Uterus (tissue), 4 donors: ENCODE results near the gene KCNRG. TPM values are rescaled to one million over a fixed set of nuclear protein-coding genes. Genes with fewer than 3 reads are reported as not detected.

ENCODE experiments used
- DNase-seq, 2 donors: peaks; one replicate each; pipeline ENCODE4 v3.0.0-alpha.2; 2019 to 2020
- H3K27ac ChIP-seq, 2 donors: fragments of 200-600 bp; sonication (generic); 1 replicate in 1 of 2; 2 replicates in 1 of 2; pipeline ENCODE4 v1.5.1; 2016 to 2018
- H3K27me3 ChIP-seq, 2 donors: fragments of 200-600 bp; sonication (generic); one replicate each; pipeline ENCODE4 v1.5.1; 2018 to 2019; ENCODE audit warnings: control low read depth in 1 of 2
- H3K36me3 ChIP-seq, 2 donors: fragments of 200-600 bp; sonication (generic); one replicate each; pipeline ENCODE4 v1.5.1; 2019; ENCODE audit warnings: control low read depth in 1 of 2
- H3K4me1 ChIP-seq, 2 donors: fragments of 200-600 bp; sonication (generic); one replicate each; pipeline ENCODE4 v1.5.1; 2018 to 2019; ENCODE audit warnings: control low read depth in 1 of 2
- H3K4me3 ChIP-seq, 2 donors: fragments of 200-600 bp; sonication (generic); 1 replicate in 1 of 2; 2 replicates in 1 of 2; pipeline ENCODE4 v1.5.1; 2018 to 2019; ENCODE audit warnings: mild to moderate bottlenecking in 1 of 2
- H3K9me3 ChIP-seq, 2 donors: fragments of 200-600 bp; sonication (generic); one replicate each; pipeline ENCODE4 v1.5.1; 2019; ENCODE audit warnings: control low read depth in 1 of 2
- POLR2A ChIP-seq, 2 donors: fragments of 450-650 bp; IDR thresholded peaks; one replicate each; pipeline ENCODE4 v1.6.1; 2016; ENCODE audit warnings: antibody characterized with exemption in 2 of 2, mild to moderate bottlenecking in 1 of 2, moderate library complexity in 1 of 2
- intact Hi-C: fragments of 100-400 bp; cut with DNase I; formaldehyde crosslinking; loops from one replicate; pipeline ENCODE4 v1.15.1; 2023; ENCODE audit warnings: low total_unique reads
- total RNA-seq, 4 donors: library from RNA; depleted of rRNA in 3 of 4; stranded (reverse); fragments of >200 nt in 3 of 4; gene quantifications; one replicate each; pipeline versions ENCODE4 v1.1.0 to v1.2.4, GENCODE V29; 2014 to 2023
- TF ChIP-seq, protein P1 (sequence below), 4 experiments: fragments of 200-600 bp in 2 of 4; fragments of 450-650 bp in 2 of 4; sonication (generic) in 2 of 4; IDR thresholded peaks; one replicate each; pipeline ENCODE4 v1.5.1; 2016 to 2019; ENCODE audit warnings: antibody characterized with exemption in 4 of 4, mild to moderate bottlenecking in 2 of 4, moderate library complexity in 1 of 4
- donor health status: DM: yes; HTN: yes; CAD: no.

KCNRG gene
- total RNA-seq, 4 donors from 2014 or later = 0.51 to 6.4 (median 1.7) TPM; not detected in 1

DNA sequence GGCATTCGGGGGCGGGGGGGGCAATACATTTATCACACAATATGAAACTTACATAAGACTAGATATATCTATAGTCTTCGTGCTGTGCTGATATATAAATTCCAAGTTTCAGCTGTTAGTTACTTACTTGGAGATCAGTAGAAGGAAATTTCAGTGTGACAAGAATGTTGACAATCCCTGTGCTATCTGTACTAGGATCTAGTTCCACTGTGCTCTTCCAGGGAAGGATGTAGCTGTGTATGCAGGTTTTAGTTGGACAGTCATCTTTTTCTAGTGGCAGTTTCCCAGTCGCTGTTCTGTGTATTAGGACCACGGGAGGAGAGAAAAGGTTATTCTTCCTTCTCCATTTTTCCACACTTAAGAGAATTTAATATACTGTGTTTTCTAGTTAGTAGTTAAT lies 21.6 kb upstream of the KCNRG start:
- DNase-seq = no peak
- intact Hi-C loops = no loop called here
- Histone ChIP-seq H3K9me3 (no peaks in the 10 kb centered on the region), H3K4me3 (no peak overlapping the region), H3K27me3 (no peaks in the 10 kb centered on the region), H3K4me1 (peaks cover 0 to 2% of the 10 kb centered on the region in 2 donors), H3K27ac (no peak overlapping the region), H3K36me3 (no peaks in the 10 kb centered on the region)
- TF ChIP-seq POLR2A (IDR thresholded peaks at IDR 0.05) = no peak
- TF ChIP-seq, protein P1, sequence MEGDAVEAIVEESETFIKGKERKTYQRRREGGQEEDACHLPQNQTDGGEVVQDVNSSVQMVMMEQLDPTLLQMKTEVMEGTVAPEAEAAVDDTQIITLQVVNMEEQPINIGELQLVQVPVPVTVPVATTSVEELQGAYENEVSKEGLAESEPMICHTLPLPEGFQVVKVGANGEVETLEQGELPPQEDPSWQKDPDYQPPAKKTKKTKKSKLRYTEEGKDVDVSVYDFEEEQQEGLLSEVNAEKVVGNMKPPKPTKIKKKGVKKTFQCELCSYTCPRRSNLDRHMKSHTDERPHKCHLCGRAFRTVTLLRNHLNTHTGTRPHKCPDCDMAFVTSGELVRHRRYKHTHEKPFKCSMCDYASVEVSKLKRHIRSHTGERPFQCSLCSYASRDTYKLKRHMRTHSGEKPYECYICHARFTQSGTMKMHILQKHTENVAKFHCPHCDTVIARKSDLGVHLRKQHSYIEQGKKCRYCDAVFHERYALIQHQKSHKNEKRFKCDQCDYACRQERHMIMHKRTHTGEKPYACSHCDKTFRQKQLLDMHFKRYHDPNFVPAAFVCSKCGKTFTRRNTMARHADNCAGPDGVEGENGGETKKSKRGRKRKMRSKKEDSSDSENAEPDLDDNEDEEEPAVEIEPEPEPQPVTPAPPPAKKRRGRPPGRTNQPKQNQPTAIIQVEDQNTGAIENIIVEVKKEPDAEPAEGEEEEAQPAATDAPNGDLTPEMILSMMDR (IDR thresholded peaks at IDR 0.05) = no peak

- H3K27me3 ChIP-seq = no peaks in the 10 kb centered on the region
- intact Hi-C loops = loop anchor here (2.0 kb wide), 1 partner anchor 85 kb away; no protein-coding TSS in a partner anchor
- H3K4me1 ChIP-seq = peaks cover 5 to 7% of the 10 kb centered on the region in 2 donors
- H3K27ac ChIP-seq = peak overlapping the region; percentile 98
- no peak for TF ChIP-seq POLR2A (IDR thresholded peaks at IDR 0.05)
- TF ChIP-seq, protein P1 (IDR thresholded peaks at IDR 0.05) = no peak
- H3K4me3 ChIP-seq = peak overlapping the region; percentile 70 to 84
- DNase-seq = no peak
- no peaks in the 10 kb centered on the region for H3K9me3 ChIP-seq
- no peaks in the 10 kb centered on the region for H3K36me3 ChIP-seq
These were observed 19.6 kb upstream of the KCNRG start for GRCh38 chr13:49995625-49996101.

DNA sequence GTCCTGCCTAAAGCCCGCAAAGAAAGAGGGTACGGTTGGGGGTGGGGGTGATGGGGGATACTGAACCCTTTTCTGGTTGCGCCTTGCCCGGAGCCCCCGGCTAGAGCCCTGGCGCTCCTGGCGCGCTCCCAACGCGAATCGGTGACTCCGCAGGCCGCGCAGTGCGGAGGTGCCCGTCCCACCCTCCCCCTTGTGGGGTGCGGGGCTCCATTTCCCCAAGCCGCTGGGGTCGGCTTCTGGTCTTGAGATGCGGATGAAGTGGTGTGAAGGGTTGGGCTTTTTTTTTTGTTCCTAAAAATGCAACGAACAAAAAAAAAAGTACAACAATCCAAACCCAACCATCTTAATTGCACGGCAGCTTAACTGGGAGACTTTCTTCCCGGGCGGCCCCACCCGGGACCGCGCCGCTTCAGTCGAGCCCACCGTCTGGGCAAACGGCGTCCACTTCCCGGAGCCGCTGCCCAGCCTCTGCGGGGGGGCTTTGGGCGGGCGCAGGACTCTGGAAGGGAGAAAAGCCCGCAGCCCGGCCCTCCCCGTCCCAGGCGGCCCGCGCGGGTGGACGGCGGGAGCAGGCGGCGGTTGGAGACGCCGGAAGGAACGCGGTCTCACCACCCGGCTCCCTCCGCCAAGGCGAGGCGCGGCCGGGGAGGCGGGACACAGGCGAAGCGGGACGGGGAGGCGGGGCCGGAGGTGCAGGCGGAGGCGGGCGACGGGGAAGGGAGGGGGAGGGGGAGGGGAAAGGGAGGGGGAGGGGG lies 18.9 kb upstream of the KCNRG start:
- H3K4me3 ChIP-seq = peak overlapping the region; percentile 70 to 84
- TF ChIP-seq, protein P1 (IDR thresholded peaks at IDR 0.05) = no peak
- peak in 1 of 2 donors; percentile 35 for TF ChIP-seq POLR2A (IDR thresholded peaks at IDR 0.05)
- peak; percentile 92 to 93 for DNase-seq
- no peaks in the 10 kb centered on the region for H3K27me3 ChIP-seq
- intact Hi-C loops = loop anchor here (2.0 kb wide), 1 partner anchor 84 kb away; no protein-coding TSS in a partner anchor
- no peaks in the 10 kb centered on the region for H3K9me3 ChIP-seq
- H3K36me3 ChIP-seq = no peaks in the 10 kb centered on the region
- peak overlapping the region; percentile 98 for H3K27ac ChIP-seq
- peaks cover 5 to 7% of the 10 kb centered on the region in 2 donors for H3K4me1 ChIP-seq

DNA sequence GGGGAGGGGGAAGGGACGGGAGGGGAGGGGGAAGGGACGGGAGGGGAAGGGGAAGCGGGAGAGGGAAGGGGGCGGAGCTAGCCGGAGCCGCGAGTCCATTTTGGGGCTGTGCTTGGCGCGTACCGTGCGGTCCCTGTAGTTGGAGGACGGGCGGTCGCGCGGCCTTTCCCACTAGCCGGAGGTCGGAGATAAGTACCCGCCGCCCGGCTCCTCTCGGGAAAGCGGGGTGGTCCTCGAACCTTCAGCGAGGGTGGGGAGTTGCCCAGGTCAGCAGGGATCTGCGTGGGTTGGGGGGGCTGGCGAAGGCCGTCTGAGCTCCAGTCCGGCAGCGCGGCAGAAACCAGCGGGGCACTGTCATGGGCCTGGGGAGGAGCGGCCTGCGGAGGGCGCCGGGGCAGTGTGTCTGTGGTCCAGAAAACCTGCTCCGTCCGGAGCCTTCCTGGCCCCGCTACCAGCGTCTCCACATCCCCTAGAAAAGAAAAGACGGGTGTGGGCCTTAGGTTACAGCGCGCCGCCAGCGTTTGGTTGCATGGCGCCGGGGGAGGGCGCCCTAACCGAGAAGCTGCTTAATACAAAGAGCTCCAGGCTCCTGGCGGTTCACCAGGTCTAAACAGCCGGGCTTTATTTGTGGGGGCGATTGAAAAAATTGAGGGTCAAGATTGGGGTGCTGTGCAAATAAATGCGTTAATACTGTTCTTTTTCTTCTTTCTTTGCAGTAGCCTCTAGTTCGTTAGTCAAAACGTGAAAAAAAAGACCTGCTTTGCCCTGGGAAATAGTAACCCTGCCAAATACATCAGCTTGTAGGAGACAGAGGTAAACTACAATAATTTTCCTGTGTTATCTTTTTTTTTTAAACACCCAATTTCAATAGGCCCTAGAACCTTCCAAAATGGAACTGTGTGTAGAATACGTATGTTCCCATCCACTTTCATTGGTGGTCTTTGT lies 18.0 kb upstream of the KCNRG start, which contains the start of gene TRIM13:
TRIM13 (plus strand) TSS at position 92 of the 945 bp plus-strand sequence. CDS start 14,899 bp downstream, outside the sequence.
- TF ChIP-seq, protein P1 (IDR thresholded peaks at IDR 0.05) = peak; percentile 59 to 89 (median 73)
- TF ChIP-seq POLR2A (IDR thresholded peaks at IDR 0.05) = peak; percentile 62 to 70

More for the DNA sequence above, 18.0 kb upstream of the KCNRG start, which contains the start of gene TRIM13:
- Histone ChIP-seq H3K4me1 (peaks cover 5 to 13% of the 10 kb centered on the region in 2 donors), H3K36me3 (no peaks in the 10 kb centered on the region), H3K27me3 (no peaks in the 10 kb centered on the region), H3K9me3 (no peaks in the 10 kb centered on the region), H3K4me3 (peak within 1 kb of the TSS; percentile 70 to 84), H3K27ac (peak within 1 kb of the TSS; percentile 98)
- DNase-seq = peak; percentile 88 to 90
- intact Hi-C loops = loop anchor here (2.0 kb wide), 1 partner anchor 84 kb away; no protein-coding TSS in a partner anchor
